NCI-H1417 treated with DMSO at 0.1 percent for 48 hours (cell line): Measurements from ENCODE around the gene CRYBG2.
"Not testable (repeated sequence)": the region's sequence is repeated elsewhere in the genome, so short reads cannot be mapped to it uniquely, and the experiment has no call there.

ENCODE experiments used
- DNase-seq: peaks from one replicate; lab custom pipeline; 2025; lab: John Stamatoyannopoulos, UW

The CRYBG2 gene, protein sequence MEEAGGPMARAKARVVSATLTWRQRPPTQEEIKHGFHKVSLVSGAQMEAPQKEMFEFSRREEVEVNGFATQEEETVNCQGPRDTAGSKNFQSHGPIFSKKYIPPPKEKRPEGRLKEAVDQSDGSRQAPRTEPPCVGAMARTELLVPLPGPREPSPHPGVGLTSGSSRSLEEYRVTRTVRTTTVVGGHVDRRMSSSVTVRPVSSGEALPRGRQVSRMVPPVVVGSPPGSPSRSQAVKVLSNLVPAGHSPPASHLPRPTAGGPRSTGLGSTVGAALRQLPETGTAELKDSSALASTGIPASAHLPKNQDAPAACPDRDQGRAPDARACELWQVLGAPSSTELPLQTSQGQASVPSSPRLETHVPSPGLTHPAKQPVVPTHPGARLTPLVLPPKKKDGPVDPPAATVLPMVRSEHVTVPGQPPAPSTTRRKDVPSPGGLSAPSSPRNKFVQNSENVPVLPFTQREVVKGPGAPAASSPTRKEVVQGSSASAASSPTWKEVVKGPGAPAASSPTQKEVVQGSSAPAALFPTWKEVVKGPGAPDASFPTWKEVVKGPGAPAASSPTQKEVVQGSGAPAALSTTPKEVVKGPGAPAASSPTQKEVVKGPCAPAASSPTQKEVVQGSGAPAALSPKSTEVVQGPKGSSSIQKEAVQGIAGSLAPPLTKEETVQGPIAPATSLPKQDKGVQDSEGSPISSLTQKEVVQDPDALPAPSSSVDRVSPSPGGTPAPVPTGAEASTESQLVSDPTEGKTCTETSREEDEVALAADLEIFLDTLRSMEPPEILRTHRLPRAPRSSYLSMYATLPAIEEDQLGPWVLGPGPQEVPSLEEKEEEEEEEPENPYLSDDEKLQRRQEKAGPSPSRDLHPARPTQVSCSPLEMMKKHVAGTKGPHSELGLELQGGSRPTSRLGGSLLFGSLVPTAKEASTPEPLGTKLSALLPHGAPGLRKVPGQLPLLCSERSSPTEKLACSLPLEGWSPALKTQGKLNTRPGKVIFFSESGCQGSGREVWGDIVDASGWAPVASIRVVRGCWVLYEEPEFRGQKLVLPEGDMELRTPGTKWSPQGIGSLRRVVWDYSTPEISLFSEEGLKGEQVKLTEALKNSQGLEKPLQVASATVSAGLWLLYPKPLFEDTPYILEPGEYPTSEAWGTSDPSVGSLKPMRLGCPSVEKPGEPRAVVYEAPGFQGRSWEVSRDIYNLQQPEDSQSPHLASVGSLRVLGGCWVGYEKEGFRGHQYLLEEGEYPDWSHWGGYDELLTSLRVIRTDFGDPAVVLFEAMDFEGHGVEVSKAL (N-terminal part only)

DNA sequence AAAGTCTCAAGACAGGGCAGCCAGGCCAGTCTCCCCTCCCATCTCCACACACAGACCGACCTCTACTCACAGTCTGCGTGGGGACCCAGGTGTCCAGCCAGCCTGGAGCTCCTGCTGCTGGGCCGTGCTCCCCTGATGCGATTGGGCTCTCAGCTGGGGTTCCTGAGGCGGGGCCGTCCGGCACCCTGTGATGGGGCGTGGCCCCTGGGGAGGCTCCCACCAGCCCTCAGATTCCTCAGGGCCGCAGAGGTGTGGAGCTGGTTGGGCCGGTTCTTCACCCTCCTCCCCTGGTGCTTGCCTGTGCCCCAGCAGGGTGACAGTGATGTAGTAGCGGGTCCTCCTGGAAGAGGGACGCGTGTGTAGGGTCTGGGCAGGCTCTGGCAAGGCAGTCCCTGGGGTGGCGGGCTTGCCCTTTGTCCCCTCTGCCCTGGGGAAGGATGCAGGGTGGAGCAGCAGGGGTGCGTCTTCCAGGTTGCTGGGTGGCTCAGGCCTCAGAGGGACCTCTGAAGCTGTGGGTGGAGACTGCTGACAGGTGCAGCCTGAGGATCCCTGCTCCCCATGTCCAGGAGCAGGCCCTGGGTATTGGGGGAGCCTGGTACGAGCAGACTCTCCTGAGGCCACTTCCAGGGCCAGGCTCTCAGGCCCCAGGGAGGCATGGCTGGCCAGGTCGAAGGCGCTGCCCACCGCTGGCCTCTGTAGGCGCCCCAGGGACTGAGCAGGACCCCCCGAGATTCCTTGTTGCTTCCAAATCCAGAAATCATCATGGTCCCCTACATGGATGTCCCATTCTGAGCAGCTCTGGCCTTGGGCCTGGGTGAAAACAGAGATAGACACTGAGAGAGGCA lies at the start of gene CRYBG2:
Gene CRYBG2, minus strand, starts transcription at position 155 of the 845 bp plus-strand sequence. CDS start 7,473 bp downstream, outside the sequence.
- DNase-seq, result no peak

DNA sequence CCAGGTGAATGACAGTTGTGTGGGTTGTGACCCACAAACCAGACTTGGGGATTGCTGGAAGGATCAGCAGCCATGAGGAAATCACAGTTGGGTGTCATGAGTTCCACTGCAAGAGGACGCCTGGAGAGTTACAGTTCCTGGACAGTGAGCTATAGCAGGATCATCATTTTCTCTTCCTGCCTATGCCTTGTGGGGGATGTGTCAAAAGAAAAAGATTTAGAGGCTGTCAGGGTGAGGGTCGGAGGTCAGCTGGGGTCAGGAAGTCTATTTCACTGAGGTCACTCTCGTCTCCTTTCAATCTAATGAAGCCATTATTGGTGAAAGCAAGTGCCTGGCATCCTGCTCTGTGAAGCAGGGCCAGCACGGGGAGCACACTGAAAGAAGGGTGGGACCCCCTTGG lies 49.7 kb upstream of the CRYBG2 start:
- DNase-seq, result no peak

DNA sequence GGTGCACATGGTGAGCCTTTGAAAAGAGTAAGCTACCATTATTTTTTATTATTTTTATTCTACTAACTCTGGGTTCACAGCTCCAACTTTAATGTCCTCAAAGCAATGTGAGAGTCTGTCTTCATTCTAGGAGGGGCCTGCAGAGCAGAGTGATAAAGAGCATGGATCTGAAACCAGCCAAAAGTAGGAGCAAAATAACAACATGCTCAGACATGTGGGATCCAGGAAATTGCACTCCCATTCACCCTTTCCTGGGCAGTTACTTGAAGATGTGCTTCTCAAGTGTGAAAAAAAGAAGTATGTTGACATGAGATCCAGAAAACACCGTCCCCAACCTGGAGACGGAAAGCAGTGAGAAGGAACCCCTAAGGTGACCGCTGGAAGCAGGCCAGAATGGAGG lies 48.0 kb upstream of the CRYBG2 start:
- DNase-seq, result no peak

DNA sequence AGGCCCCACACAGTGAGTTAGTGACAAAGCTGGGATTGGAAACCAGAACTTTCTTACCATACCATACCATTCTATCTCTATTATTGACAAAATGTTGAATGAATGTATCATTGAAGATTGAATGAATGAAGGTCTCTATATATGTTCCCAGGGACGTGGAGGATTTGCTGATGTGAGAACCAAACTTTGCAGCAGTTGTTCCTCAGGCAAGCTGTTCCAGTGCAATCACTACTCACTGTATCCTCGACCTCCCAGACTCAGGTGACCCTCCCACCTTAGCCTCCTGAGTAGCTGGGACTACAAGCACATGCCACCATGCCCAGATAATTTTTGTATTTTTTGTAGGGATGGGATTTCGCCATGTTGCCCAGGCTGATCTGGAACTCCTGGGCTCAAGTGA lies 45.1 kb upstream of the CRYBG2 start:
- no peak for DNase-seq

DNA sequence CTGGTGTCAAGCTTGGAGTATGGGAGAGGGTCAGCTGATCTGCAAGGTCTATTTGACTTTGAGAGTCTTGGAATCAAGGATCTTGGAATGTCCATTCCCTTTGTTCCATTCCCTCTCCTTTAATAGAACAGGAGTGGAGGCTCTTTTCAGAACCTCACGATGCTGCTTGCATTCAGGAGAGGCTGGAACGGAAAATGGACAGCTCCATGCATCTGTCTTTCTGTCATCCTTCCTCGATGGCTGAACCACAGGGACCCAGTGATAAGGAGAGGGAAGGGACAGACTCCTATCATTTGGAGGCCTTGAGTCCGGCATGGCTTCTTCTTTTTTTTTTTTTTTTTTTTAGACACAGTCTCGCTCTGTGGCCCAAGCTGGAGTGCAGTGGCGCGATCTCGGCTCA lies 41.8 kb upstream of the CRYBG2 start:
- no peak for DNase-seq

DNA sequence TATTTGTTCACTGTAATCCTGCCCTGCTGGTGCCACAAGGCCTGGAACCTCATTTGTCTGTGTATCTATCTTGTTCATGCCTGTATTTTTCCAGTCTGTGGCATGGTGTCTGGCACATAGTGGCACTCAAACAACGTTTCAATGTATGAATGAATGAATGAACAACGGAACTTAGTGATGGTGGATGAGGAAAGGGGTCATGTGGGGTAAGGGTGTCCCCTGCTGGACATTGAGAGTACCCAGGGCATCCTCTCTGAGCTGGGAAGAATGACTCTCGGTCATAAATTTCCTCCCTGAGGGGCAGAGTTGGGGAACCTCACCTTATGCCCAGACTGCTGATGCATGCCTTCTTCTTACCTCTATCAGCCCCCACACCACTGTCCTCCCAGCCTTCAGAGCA lies 37.5 kb upstream of the CRYBG2 start:
- no peak for DNase-seq

DNA sequence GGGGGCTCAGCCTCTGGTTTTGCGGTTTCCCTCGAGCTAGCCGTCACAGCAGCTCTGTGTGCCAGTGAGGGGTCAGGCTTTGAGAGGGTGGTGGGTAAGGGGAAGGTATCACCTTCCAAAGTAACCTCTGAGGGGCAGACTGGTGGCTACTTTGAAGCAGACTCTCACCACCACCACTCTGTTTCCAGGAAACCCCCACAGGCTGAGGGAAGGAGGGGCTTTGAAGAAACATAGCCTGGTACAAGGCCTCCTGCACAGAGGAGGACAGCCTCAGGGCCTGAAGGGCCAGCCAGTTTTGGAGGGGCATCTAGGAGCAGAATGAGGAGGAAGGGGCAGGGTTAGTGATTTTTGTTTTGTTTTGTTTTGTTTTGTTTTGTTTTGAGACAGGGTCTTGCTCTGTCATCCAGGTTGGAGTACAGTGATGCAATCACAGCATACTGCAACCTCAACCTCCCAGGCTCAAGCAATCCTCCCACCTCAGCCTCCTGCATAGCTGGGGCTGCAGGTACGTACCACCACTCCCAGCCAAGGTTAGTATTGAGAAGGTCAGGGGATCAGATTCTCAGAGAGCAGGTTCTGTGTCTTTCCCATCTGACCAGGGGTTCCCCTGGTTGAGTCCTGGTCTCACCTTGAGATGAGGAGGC lies 35.8 kb upstream of the CRYBG2 start:
- DNase-seq, result no peak

DNA sequence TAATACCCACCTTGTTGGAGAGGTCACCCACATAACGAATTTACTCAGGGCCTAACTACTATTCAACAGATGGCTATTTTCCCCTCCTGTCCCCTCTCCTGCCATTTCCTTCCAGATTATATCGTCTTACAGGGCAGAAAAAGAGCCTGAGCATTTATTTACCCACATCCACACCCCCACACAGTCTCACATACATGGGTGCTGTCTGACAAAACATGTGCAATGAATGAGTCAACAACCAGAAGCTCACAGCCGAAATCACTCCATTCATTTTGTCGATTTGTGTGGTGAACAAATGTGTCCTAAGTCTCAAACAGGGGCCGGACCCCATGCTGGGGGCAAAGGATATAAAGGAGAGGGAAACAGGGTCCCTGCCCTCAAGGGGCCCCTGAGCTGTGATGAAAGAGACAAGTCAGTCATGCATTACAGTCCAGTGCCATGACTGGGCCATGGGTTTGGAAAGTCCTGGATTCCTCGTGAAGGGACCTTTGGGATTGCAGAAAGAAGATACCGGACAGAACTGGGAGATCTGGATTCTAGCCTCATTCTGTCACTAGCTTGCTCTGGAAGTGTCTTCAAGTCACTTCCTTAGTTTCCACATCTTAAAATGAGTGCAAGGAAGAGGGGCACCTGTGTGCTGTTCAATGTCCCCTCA lies 35.0 kb upstream of the CRYBG2 start:
- no peak for DNase-seq

DNA sequence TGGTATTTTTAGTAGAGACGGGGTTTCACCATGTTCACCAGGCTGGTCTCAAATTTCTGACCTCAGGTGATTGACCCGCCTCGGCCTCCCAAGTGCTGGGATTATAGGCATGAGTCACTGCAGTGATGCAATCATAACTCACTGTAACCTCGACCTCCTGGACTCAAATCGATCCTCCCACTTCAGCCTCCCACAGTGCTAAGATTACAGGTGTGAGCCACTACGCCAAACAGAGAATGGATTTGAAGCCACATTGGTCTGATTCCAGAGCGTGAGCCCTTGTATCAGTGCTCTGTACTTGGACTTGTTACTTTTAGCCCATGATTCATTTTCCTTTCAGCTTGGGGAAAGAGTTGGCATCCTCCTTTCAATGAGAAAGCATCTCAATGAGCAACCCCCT lies 33.5 kb upstream of the CRYBG2 start:
- no peak for DNase-seq

DNA sequence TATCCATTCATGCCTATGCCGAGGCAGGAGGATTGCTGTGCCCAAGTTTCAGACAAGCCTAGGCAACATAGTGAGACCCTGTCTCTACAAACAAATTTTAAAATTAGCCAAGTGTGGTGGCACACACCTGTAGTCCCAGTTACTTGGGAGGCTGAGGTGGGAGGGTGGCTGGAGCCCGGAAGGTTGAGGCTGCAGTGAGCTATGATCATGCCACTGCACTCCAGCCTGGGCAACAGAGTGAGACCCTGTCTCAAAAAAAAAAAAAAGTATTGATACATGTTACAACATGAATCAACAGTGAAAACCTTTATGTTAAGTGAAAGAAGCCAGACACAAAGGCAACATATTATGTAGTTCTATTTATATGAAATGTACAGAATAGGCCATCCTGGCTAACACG lies 31.1 kb upstream of the CRYBG2 start:
- not testable (repeated sequence) for DNase-seq

DNA sequence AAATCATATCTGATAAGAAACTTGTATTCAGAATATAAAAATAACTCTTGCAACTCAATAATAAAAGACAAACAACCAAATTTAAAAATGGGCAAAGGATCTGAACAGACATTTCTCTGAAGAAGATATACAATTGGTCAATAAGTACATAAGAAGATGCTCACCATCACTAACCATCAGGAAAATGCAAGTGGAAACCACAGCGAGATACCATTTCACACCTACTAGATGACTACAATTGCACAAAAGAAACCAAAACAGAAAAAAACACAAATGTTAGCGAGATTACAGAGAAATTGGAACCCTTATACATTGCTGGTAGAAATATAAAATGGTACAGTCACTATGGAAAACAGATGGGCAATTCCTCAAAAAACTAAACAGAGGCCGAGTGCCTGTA lies 30.1 kb upstream of the CRYBG2 start:
- no peak for DNase-seq

DNA sequence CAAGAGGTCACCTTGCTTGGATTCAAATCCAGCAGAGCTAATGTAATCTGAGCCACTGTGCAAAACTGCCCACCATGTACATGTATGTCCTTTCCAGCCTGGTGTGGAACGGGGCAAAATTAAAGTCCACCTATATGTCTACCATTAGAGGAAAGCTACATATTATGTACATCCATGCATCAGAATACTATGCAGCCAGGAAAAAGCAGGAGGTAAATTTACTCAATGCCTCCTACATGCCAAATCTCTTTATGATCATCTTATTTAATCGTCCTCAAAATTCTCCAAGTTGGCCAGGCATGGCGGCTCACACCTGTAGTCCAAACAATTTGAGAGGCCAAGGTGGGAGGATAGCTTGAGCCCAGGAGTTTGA lies 24.9 kb upstream of the CRYBG2 start:
- DNase-seq, result no peak

DNA sequence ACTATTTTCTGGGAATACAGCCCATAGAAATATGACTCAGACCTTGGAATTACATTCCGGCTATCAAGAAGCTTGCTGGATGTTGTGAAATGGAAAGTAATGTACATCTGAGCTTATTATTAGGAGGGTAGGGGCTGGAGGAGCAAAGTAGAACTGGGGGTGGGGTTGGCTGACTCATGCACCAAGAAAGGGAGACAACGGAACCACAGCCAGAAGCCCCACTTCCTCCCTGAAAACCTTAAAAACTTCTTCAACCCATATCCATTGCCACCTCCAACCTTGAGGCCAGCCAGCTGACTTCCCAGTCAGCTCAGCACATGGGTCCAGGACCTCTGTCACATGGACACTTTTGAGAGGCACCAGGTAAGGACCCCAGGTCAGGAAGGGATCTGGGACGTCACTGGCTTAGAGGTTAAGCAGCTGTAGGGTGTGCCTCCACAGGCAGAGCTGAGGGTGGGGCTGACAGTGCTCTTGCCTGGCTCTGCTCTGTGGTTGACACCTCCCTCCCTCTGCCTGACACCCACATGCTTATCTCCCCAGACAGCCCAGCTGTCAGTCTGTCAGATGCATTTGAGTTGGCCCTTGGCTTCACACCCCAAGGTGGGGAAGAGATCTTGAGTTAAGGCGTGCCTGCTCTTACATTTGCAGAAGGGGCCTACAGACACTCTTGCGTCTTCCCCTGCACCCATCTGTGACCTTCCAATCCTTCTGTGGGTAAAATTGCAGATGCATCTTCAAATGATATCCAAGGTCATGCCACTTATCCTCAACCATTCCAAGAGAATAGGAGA lies 24.4 kb upstream of the CRYBG2 start:
- no peak for DNase-seq

DNA sequence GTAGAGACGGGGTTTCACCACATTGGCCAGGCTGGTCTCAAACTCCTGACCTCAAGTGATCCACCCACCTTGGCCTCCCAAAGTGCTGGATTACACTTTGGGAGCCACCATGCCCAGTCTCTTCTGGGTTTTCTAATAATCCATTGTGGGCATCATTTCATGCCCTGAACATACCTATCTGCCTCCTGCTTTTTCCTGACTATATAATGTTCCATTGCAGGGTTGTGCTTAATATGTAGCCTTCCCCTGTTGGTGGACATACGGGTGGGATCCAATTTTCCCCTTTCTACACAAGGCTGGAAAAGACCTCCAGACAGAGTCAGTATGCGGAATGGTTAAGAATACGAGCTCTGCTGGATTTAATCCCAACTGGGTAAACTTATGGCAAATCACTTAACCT lies 22.1 kb upstream of the CRYBG2 start:
- no peak for DNase-seq

DNA sequence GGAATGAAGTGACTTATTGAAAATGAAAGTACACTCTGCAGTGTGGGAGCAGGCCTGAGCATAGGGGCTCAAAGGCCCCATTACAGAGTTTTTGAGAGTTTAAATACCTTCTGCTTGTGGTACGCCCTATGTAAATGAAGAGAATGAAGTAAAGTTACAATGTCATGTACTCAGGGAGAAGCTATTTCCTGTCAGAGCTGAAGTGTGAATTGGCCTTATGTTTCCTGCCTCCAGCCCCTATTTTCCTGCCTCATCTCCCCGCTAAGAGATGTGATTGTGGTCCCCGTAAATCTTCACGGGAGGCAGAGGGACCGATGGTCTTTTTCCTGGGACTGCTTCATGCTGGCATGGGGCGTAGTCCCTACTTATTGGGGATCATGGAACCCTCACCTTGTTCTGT lies 21.2 kb upstream of the CRYBG2 start:
- no peak for DNase-seq

DNA sequence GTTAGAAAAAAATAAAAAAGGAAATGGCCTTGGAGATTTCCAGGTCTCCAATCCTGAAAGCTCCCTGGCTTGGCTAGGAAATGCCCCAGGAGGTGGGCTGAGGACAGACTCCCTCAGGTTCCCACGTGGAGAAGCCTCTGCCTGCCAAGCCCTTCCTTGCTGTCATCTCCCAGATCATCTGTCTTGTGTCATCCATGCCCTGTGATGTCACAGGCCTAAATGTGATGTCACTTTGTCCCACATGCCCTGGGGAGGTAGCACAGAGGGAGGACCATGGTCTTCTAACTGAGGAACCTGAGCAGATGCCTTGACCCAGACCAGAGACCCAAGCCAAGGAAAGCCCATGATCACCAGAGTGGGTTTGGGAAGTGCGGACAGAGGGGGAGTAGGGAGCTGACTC lies 20.4 kb upstream of the CRYBG2 start:
- DNase-seq, result not testable (repeated sequence)

DNA sequence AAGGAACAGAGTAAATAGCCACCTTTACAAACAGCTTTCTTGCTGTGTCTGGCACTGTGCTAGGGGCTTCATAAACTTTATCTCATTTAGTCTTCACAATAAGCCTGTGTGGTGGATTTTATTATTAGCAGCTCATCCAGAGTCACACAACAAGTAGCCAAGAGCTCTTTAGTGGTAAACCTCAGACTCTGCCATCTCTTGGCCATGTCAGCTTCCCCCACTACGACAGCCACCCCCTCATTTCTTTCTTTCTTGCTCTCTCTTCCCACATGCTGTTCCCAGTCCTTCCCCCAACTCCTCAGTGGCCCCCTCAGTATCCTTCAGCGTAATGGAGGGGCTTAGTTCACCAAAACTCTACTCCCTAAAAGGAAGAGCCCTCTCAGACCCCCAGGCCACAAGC lies 19.9 kb upstream of the CRYBG2 start:
- no peak for DNase-seq

DNA sequence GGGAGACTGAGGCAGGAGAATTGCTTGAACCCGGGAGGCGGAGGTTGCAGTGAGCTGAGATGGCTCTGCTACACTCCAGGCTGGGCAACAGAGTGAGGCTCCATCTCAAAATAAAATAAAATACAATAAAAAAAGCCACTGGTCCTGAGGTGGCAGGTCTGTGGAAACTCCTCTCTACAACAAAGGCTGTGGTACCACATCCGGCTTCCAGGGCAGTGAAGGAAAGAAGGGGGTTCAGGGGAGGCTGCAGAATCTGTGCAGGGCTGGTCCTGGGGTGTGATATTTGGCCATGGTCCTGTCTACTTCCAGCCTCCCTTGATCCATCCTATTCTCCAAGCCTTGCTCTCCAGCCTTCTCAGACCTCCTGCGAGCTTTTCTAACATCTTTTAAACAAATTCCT lies 19.4 kb upstream of the CRYBG2 start:
- no peak for DNase-seq

DNA sequence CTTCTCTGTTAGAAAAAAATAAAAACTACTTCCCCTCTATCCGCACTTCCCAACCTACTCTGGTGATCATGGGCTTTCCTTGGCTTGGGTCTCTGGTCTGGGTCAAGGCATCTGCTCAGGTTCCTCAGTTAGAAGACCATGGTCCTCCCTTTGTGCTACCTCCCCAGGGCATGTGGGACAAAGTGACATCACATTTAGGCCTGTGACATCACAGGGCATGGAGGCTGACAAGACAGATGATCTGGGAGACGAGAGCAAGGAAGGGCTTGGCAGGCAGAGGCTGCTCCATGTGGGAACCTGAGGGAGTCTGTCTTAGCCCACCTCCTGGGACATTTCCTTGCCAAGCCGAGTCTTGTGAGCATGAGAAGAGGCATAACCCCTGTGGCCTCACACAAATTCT lies 18.7 kb upstream of the CRYBG2 start, which contains the start of gene ZNF683:
Gene ZNF683, minus strand, starts transcription at position 140 of the 400 bp plus-strand sequence. CDS start 4,179 bp downstream, outside the sequence.
- DNase-seq, result not testable (repeated sequence)
